ENCODE data around the gene PPP2R3B.
"Not testable (repeated sequence)": the region's sequence is repeated elsewhere in the genome, so short reads cannot be mapped to it uniquely, and the experiment has no call there.

Gene PPP2R3B

DNA sequence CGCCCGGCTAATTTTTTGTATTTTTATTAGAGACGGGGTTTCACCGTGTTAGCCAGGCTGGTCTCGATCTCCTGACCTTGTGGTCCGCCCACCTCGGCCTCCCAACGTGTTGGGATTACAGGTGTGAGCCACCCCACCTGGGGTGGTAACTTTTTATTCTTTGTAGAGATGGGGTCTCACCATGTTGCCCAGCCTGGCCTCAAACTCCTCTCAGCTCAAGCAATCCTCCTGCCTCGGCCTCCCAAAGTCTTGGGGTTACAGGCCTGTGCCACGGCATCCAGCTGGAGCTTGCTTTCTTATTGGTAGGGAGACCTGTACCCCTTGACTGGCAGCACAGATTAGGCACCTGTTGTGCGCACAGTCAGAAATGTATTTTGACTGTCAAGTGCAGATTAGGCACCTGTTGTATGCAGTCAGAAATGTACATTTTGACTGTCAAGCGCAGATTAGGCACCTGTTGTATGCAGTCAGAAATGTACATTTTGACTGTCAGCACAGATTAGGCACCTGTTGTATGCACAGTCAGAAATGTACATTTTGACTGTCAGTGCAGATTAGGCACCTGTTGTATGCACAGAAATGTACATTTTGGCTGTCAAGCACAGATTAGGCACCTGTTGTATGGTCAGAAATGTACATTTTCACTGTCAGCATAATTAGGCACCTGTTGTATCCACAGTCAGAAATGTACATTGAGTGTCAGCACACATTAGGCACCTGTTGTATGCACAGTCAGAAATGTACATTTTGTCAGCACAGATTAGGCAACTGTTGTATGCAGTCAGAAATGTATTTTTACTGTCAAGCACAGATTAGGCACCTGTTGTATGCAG lies 80.7 kb downstream of the PPP2R3B start:
- DNase-seq (ENCODE audit: low read depth) = not testable (repeated sequence)

GRCh38 chrX:302975-303374 lies 83.7 kb downstream of the PPP2R3B start:
- no peak for DNase-seq (ENCODE audit: low read depth)

DNA sequence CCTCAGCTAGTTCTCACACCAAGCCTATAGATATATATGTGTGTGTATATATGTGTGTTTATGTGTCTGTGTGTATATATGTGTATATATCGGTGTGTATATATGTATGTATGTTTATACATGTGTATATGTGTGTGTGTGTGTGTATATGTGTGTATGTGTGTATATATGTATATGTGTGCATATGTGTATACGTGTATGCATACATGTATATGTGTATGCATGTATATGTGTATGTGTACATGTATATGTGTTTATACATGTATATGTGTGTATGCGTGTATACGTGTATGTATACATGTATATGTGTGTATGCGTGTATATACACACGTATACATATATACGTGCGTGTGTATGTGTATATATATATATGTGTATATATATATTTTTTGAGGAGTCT lies 86.4 kb downstream of the PPP2R3B start:
- DNase-seq (ENCODE audit: low read depth) = no peak

DNA sequence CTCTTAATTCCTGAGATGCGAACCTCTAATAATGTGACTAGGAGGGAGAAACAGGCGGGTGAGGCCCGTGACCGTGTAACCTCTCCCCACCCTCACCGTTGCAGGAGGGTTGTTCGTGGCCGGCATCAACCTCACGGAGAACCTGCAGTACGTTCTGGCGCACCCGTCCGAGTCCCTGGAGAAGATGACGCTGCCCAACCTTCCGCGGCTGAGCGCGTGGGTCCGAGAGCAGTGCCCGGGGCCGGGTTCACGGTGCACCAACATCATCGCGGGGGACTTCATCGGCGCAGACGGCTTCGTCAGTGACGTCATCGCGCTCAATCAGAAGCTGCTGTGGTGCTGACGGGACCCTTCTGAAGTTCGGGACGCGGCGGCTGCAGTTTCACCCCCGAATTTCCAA lies 87.7 kb downstream of the PPP2R3B start:
- no peak for DNase-seq (ENCODE audit: low read depth)

- DNase-seq (ENCODE audit: low read depth) = no peak
Measured at GRCh38 chrX:295136-295535, 91.6 kb downstream of the PPP2R3B start.

DNA sequence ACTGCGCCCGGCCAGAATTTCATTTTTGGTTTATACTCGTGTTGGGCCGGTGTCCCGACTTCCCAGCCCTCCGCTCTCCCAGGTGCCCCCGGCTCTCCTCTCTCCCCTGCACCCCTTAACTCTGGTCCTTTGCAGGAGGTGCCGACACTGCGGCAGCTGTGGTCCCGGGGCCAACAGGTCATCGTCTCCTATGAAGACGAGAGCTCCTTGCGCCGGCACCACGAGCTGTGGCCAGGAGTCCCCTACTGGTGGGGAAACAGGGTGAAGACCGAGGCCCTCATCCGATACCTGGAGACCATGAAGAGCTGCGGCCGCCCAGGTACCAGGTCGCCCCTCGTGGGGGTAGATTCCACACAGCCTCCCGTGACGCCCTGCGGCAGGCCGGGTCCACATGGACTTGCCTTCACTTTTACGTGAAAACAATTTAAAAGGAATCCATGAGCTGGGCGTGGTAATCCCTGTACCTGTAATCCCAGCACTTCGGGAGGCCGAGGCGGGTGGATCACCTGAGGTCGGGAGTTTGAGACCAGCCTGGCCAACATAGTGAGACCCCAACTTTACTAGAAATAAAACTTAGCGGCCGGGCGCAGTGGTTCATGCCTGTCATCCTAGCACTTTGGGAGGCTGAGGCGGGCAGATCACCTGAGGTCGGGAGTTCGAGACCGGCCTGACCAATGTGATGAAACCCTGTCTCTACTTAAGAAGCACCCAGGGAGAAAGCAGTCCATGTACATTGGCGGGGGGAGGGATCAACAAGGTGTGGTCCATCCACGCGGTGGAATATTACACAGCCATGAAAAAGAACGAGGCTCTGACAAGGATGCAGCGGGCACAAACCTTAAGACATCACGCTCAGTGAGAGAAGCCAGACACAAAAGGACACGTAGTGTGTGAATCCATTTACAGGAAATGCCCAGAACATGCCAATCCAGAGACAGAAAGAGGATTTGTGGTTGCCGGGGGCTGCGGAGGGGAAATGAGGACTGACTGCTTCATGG lies 93.5 kb downstream of the PPP2R3B start:
- DNase-seq (ENCODE audit: low read depth) = no peak

GRCh38 chrX:291411-291901 lies 95.3 kb downstream of the PPP2R3B start:
- no peak for DNase-seq (ENCODE audit: low read depth)

GRCh38 chrX:290476-291166 lies 96.1 kb downstream of the PPP2R3B start:
- DNase-seq (ENCODE audit: low read depth) = no peak

DNA sequence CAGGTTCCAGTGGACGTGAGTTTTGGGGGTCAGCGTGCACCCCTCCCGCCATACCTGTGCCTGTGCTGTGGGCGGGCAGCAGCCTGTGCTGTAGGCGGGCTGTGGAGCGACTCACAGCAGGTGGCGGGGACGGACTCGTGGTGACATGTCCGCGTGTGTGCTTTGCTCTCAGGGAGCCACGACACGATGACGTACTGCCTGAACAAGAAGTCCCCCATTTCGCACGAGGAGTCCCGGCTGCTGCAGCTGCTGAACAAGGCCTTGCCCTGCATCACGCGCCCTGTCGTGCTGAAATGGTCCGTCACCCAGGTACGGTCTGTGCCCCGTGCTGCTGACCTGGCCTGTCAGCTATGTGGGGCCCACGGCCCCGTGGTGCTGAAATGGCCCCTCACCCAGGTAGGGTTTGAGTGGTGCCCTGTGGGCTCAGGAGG lies 98.1 kb downstream of the PPP2R3B start:
- DNase-seq (ENCODE audit: low read depth) = no peak

- no peak for DNase-seq (ENCODE audit: low read depth)
Measured at GRCh38 chrX:287670-288069, 99.0 kb downstream of the PPP2R3B start.

DNA sequence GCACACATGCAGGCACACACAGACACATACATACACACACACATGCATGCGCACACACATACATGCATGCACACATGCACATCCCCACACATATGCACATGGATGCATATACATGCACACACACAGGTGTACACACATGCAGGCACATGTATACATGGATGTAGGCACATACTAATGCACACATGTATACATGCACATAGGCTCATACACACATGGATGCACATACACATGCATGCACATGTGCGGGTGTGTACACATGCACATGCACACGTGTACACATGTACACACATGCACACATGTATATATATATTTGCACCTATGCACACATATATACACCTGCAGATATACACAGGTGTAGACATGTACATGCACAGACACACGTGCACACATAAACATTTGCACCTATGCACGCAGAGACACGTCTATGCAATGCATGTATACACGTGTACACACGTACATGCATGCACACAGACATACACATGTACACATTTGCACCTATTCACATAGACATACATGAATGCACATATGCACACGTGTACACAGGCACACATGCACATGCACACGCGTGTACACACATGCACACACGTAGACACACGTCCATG lies 101.5 kb downstream of the PPP2R3B start:
- DNase-seq (ENCODE audit: low read depth) = no peak

All from T follicular helper cell (primary cell).